Inferior parietal cortex (tissue), 1 donor: ENCODE measurements around the gene ADA.
"Not testable (repeated sequence)": the region's sequence is repeated elsewhere in the genome, so short reads cannot be mapped to it uniquely, and the experiment has no call there.

ENCODE experiments used
- DNase-seq: peaks from one replicate; pipeline ENCODE4 v3.0.0-alpha.2; 2016; ENCODE audit errors: extremely low spot score

Gene ADA

GRCh38 chr20:44678990-44679611, 27.6 kb upstream of the ADA start:
- DNase-seq = no peak

- no peak for DNase-seq
These were observed 26.7 kb upstream of the ADA start for GRCh38 chr20:44678242-44678641.

- not testable (repeated sequence) for DNase-seq
These were observed 20.9 kb upstream of the ADA start for GRCh38 chr20:44672318-44672902.

DNA sequence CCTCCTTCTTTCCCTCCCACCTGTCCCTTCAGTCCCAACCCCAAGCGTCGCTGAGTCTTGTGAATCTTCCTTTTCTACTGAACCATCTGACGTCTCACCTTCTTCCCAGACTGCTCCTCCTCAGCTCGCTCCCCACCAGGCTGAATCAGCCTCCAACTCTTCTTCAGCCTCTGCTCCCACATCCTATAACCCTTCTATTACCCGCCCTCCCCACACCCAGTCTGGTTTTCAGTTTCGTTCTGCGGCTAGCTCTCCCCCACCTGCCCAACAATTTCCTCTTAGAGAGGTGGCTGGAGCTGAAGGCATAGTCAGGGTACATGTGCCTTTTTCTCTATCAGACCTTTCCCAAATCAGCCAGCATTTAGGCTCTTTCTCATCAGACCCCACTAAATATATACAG, 20.0 kb upstream of the ADA start:
- DNase-seq = not testable (repeated sequence)

- not testable (repeated sequence) for DNase-seq
These were observed 19.4 kb upstream of the ADA start for GRCh38 chr20:44670851-44671250.

DNA sequence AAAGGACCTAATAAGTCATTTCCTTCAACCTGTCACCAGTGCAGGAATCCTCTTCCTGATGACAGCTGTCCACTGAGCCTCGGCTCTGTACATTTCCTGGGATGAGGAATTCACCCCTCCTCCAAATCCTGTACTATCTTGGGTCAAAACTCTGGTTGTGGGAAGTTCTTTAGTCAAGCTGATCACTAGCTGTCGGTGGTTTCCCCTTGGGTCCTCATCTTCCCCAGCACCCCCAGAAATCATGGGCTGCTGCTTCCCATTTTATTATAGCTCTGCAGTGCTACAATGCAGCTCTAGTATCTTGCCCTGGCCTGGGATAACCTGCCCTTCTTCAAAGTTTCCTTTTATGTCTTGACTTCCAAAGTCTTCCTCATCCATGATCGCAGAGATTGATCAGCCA, 14.6 kb upstream of the ADA start:
- no peak for DNase-seq

DNA sequence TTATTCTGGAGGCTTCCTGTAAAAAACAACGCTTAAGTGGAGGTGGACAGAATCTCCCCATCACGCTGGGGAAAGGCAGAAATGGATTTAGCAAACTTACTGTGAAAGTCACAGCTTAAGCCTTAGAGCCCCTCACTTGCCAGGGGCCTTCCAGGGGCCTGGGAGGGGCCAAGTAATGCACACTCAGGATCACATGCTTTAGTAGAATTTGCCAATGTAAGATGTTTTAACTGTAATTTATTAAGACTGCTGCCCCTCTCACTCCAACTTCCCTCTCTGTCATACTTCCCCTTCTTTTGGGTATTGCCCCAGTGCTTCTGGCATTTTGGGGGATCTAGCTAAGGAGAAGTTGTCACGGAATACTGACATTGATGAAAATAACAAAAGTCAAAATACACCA, 12.6 kb upstream of the ADA start:
- no peak for DNase-seq

DNA sequence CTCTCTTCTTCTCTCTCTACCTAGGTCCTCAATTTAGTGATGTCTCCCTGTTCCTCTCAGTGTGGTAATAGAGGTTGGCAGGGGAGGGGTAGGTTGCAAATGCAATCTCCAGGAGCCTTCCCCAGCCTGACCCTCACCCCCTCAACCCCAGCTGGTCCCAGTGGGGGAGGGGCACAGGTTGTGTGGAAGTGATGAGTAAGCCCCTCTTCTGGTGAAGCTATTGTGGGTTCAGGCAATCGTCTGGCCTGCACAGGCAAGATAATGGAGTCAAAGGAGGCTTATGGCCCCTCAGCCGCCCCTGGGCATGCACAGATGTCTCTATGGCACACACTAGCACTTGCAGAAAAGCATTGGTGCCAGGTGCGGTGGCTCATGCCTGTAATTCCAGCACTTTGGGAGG, 10.8 kb upstream of the ADA start:
- no peak for DNase-seq

GRCh38 chr20:44660581-44660980, 9.1 kb upstream of the ADA start:
- no peak for DNase-seq

- DNase-seq = no peak
These were observed 8.4 kb upstream of the ADA start for GRCh38 chr20:44659931-44660330.

DNA sequence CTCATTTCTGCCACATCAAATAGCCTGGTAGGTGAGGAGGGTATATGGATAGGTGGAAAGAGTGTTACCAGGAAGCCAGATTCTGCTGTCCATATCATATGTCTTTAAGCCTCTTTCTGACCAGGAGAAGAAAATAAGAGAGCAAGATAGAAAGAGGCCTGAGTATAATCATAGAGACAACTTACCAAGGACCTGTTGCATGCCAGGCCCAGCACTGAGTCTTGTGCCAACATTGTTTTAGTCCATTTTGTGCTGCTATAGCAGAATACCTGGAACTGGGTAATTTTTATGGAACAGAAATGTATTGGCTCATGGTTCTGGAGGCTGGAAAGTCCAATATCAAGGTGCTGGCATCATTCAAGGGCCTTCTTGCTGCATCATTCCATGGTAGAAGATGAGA, 7.3 kb upstream of the ADA start:
- DNase-seq = no peak

DNA sequence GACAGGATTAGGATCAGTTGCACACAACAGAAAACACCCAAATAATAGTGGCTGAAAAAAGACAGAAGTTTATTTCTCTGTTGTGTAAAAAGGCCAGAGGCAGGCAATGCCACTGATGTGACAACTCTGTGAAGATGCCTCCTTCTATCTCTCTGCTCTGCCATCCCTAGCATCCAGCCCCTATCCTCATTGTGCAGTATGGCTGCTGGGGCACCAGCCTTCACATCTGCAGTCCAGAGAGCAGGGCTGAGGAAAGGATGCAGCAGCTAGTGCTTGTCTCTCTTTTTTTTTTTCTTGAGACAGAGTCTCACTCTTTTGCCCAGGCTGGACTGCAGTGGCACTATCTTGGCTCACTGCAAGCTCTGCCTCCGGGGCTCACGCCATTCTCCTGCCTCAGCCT, 6.4 kb upstream of the ADA start:
- no peak for DNase-seq

DNA sequence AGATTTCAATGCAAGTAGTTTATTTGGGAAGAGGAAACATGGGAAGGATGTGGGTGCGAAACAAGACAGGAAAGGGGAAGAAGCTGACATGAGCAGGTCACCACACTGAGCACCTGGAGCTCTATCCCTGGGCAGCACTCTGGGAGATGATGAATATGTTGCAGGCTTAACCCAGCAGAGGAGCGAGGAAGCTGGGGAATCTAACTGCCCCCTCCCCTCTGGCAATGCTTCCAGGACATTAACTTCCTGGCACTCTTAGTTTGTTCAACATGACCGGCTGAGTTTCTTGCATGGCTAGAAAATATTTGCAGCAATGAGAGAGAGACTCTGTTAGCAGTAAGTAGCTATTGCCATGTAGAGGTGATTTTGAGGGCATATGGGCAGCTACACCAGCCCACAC, 4.9 kb upstream of the ADA start:
- no peak for DNase-seq

DNA sequence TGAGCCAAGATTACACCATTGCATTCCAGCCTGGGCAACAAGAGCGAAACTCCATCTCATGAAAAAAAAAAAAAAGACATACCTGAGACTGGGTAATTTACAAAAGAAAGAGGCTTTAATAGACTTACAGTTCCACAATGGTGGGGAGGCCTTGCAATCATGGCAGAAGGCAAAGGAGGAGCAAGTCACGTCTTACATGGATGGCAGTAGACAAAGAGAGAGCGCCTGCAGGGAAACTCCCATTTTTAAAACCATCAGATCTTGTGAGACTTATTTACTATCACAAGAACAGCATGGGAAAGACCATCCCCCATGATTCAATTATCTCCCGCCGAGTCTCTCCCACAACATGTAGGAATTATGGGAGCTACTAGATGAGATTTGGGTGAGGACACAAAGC, 2.7 kb upstream of the ADA start:
- DNase-seq = not testable (repeated sequence)

DNA sequence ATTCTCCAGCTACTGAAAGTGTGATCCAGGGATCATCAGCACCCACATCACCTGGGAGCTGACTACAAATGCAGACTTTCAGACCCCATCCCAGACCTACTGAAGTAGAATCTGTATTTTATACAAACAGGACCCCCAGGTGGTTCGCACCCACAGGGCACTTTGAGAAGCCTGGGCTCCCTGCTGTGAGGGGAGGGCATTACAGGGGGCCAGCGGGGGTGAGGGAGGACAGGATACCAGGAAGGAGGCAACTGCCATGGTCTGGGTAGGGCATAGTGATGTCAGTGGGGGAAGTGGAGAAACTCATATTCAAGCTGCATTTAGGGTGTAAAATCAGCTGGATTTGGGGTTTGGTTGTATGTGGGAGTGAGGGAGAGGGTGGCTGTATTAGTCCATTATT, 2.0 kb upstream of the ADA start:
- DNase-seq = no peak

GRCh38 chr20:44651434-44651683, 140 bp downstream of the ADA start:
- DNase-seq = no peak

- no peak for DNase-seq
These were observed 597 bp downstream of the ADA start for GRCh38 chr20:44650771-44651433.

GRCh38 chr20:44649976-44650375, 1.5 kb downstream of the ADA start:
- no peak for DNase-seq

DNA sequence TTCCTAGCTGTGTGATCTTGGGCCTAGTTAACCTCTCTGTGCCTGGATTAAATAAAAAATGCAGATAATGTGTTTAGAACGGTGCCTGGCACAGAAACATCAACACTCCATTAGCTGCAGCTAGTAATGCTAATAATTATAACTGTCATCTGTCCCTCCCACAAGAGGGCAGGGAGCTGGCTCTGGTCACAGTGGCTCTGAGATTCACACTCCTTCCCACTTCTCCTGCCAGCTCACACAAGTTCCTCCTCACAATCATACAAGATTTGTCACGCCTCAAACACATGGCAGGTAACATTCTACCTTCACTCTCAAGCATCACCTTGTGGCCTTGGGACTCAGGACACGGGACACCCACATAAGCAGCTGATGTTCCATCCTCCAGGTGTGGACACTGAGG, 2.4 kb downstream of the ADA start:
- no peak for DNase-seq

GRCh38 chr20:44648579-44648978, 2.9 kb downstream of the ADA start:
- DNase-seq = no peak

DNA sequence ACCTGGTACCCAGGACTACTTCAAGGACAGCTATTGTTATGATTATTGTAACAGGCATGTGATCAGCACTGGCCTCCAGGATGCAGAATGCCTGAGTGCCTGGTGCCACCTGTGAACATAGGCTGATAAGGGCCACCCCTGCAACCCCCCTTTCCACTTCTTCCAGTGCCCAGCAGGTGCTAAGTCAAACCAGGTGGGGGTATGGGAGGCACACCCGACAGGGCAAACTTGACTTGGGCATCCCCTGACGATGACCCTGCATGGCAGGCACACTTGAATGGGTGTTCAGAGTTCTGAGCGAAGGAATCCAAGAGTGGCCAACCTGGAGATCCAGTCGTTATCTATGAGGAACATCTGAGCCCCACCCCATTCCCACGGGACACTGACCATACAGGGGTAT, 3.4 kb downstream of the ADA start:
- DNase-seq = no peak

DNA sequence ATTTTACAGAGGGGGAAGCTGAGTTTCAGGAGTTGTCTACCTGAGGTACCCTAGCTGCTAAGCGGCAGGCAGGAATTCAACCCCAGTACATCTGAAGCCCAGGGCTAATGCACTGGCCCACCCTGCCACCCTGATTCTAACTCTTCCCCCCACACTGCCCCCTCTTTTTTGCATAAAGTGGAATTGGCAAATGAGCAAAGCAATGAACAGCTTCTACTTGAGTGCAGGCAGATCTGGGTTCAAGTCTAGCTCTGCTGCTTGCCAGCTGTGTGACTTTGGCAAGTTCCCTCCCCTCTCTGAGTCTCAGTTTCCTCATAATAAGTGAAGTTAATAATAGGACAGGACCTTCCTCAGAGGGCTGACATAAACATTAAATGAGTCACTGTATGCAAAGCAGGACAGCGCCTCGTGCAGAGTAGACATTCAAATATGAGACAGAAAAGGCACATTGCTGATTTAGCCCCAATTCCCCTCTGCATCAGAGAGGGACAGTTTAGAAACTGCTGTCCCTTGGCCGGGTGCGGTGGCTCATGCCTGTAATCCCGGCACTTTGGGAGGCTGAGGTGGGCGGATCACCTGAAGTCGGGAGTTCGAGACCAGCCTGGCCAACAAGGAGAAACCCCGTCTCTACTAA, 4.7 kb downstream of the ADA start:
- no peak for DNase-seq

- DNase-seq = no peak
These were observed 5.4 kb downstream of the ADA start for GRCh38 chr20:44646023-44646640.
